ENCODE data around the gene TRIM14.
"Not testable (repeated sequence)": the region's sequence is repeated elsewhere in the genome, so short reads cannot be mapped to it uniquely, and the experiment has no call there.

Gene TRIM14

DNA sequence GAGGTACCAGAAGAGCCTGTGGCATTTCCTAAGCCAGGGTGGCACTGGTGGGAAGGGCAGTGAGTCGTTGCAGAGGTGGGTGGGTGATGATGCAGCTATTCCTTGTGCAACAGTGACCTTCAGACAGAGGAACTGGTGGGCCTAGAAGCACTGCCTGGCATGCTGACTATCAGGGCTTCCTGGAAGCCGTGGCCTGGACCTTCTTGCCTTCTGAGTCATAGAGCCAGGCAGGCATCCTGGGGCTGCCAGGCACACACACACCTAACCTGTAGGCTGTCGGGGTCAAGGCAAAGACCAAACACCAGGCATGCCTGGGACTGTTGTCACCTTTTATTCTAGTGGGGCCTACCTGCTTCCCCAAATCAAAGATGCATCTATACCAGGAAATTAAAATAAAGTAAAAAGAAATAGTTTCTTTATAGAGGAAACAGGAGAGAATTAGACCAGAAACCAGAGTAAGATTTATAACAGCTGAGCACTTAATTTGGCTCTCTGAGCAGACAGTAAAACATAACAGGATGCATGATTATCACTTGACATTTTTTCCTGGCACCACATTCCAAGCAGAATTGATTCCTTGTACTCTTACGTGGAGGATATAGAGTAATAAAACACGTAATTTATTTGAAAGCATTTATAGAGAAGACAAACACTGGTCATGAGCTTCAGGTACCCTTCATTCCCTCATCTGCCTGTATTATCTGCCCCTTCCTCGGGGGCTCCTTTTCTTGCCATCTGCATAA lies 37.4 kb downstream of the TRIM14 start:
- no peak for DNase-seq (ENCODE audit: low read depth)

DNA sequence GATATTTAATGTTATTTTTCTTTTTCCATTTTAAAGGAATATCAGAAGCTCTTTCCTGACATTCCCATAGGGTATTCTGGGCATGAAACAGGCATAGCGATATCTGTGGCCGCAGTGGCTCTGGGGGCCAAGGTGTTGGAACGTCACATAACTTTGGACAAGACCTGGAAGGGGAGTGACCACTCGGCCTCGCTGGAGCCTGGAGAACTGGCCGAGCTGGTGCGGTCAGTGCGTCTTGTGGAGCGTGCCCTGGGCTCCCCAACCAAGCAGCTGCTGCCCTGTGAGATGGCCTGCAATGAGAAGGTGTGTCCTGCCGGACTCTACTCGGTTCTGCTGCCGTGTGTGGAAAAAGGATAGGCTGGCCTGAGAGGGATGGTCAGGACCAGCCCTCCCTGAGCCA lies 38.2 kb downstream of the TRIM14 start:
- no peak for DNase-seq (ENCODE audit: low read depth)

DNA sequence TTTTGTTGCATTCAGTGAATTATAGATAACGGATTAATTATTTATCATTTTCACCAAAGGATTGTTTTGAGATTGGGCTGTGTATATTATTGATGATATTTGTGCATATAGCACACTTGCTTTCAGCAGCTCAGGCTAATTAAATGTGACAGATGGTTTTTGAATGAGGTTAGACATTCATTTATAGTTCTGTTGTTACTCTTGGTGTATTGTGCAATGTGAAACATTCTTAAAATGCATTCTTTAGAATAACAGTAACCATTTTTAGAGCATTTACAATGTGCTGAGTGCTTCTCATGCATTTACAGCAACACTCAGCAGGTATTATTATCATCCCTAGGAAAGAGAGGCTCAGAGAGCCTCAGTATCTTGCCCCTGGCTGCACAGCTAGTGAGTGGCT lies 38.7 kb downstream of the TRIM14 start:
- DNase-seq (ENCODE audit: low read depth) = no peak

DNA sequence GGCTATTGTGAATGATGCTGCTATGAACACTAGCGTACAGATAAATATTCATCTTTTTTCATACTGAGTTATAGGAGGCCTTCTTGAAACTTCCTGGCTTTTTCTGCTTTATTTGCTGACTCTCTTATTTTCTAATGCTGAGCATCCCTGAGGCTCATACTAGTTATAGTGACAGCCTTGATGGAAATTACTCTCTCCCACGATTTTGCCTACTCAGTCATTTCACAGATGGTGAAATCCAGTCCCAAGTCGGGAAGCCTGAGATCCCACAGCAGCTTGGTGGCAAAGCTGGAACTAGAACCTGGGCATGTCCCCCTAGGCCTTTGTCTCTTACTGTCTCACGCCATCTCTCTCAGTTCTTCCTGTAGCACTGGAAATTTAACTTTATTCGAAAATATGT lies 40.1 kb downstream of the TRIM14 start:
- DNase-seq (ENCODE audit: low read depth) = no peak

DNA sequence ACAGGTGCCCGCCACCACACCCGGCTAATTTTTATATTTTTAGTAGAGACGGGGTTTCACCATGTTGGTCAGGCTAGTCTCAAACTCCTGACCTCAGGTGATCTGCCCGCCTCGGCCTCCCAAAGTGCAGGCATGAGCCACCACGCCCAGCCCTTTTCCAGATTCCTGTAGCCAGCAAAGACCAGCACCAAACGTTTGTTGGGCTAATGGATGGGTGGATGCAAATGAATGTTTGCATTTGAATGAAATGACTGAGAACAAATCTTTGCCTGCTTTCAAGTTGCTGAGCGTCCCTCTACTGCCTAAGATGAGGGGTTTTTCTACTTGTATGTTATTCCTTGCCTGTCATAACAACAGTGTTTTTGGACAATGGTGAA lies 42.5 kb downstream of the TRIM14 start:
- DNase-seq (ENCODE audit: low read depth) = not testable (repeated sequence)

DNA sequence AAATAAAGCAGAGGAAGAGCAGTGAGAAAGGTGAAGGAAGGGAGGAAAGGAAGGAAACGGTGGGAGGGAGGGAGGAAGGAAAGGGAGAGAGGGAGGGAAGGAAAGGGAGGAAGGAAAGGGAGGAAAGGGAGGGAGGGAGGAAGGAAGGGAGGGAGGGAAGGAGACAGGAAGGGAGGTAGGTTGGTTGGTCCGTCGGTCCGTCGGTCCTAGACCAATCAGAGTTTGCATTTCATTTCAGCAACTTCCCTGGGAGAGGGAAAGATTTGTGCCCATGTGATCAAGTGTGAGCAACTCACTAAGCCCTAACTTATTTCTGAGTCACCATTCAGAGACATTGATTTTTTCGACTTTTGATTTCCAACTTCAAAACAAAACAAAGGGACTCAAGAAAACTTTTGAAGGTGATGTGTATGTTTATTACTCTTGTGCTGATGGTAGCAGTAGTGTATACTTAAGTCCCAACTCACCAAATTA lies 43.7 kb downstream of the TRIM14 start:
- peak; percentile 79 for DNase-seq (ENCODE audit: low read depth)

DNA sequence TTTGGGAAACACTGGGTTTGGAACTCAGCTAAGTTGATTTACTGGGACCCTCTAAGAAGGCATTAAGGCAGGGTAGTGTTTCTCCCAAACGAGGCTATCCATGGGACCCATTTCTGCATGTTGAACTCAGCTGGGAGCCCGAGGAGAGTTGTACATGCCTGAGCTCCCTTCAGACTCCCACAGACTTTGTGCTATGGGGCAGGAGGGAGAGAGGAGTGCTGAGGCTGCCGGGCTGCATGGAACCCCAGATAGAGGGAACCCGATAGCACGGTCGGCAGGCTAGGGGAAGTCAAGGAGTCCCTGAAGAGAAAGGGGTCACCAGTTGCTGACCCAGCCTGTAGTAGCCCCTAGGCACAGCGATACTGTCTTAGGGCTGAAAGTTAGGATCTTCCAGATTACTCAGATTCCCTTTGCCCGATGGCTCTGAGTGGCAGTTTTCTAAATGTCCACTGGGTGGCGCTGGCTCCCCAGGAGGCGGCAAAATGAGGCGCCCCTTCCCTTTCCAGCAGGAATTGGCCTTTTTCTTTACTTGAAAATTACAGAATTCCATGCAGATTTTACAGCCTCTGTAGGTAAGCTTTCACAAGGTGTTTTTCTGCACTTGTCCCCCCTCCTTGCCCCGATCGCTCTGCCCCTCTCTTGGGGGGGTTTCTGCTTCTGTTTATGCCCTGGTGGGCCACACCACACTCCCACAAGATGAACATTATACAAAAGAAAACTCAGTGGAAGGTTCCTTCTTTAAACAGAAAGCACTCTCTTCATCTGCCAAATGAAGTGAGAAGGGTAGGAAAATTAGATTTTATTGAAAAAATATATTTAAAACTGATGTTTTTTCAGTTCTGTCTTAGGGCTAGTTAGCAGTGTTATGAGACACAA lies 44.7 kb downstream of the TRIM14 start:
- peak; percentile 33 for DNase-seq (ENCODE audit: low read depth)

DNA sequence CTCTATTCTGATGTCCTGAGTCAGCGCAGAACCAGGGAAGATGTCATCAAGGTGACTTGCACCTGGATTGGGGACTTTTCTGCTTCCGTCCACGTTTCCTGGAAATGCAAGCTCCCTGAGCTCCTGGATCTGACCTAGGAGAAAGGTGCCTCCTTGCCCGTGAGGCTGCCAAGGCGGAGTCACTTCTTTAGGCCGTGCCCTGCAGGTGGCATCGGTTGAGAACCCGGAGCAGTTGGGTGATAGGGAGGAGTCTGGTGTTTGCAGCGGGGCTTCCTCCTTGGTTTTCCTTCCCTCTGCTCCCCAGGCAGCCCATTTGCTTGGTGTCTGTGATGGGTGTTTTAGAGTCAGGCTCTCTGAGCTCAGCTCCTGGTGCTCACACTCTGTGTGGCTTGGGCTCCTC lies 47.3 kb downstream of the TRIM14 start:
- DNase-seq (ENCODE audit: low read depth) = no peak

DNA sequence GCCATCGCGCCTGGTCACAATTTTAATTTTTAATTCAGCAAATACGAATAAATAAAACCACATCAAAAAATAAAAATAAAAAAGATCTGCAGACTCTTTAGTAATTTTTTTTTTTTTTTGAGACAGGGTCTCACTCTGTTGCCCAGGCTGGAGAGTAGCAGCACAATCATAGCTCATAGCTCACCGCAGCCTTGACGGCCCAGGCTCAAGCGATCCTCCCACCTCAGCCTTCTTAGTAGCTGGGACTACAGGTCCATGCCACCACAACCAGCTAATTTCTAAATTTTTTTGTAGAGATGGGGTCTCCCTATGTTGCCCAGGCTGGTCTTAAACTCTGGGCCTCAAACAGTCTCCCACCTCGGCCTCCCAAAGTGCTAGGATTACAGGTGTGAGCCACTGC lies 48.3 kb downstream of the TRIM14 start:
- no peak for DNase-seq (ENCODE audit: low read depth)

DNA sequence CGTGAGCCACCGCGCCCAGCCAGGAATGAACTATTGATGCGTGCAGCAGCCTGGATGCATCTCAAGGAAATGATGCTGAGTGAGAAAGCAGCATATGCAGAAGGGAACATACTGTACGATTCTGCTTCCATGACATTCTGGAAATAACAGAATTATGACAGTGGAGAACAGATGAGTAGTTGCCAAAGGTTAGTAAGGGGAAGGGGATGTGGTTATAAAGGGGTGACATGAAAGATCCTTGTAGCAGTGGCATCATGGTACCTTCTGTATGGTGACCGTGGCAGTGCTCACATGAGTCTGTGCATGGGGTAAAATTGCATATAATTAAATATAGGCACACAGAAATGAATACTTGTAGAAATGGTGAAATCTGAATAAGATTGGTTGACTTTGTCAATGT lies 49.5 kb downstream of the TRIM14 start:
- DNase-seq (ENCODE audit: low read depth) = no peak

DNA sequence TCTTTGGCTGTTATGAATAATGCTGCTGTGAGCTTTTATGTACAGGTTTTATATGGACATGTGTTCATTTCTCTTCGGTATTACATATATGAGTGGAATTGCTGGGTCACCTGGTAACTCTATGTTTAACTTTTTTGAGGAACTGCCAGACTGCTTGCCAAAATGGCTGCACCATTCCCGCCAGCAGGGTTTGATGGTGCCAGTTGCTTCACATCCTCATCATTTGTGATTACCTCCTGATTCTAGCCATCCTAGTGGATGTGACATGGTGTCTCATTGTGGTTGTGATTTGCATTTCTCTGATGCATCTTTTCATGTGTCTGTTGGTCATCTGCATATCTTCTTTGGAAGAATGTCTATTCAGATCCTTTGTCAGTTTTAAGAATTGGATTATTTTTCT lies 51.8 kb downstream of the TRIM14 start:
- no peak for DNase-seq (ENCODE audit: low read depth)

DNA sequence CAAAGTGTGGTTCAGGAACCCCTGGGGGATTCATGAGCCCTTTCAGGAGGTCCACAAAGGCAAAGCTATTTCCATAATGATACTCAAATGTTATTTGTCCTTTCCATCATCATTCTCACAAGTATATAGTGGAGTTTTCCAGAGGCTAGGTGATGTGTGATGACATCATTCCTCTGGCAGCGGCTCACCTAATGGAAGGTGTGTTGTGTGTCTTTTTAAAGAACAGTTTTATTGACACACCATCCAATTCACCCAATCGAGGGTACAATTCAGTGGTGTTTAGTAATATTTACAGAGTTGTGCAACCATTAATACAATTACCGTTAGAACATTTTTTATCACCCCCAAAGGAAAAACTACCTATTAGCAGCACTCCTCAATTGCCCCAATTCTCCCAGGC lies 52.8 kb downstream of the TRIM14 start:
- no peak for DNase-seq (ENCODE audit: low read depth)

DNA sequence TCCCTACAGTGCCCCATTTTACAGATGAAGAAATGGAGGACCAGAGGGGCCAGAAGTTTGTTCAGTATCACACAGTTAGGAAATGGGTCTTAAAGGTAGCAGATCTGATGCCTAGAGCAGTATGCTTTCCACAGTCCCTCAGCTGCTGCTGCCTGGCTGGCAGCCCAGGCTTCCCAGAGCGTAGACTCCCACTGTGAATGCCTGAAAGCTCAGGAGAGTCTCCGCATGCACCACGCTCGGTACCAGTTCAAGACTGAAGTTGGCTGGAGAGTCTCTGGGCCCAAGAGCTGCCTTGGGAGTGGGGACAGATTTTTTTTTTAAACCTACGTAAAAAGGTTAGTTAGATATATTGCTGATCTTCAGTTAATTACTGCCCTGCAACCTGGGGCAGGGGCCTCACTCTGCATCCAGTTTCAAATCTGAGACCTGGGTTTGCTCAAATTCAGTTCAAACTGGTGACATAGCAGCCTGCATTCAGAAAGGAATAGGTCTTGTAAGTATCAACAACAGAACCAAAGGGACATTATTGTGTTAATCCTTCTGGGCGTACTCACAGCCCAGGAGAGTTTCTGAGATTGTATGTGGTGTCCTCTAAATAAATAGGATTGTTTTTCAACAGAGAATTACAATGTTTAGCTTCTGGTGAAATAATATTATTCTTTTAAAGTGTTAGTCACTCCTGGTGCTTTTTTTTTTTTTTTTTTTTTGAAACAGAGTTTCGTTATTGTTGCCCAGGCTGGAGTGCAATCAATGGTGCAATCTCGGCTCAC lies 54.2 kb downstream of the TRIM14 start:
- DNase-seq (ENCODE audit: low read depth) = no peak

DNA sequence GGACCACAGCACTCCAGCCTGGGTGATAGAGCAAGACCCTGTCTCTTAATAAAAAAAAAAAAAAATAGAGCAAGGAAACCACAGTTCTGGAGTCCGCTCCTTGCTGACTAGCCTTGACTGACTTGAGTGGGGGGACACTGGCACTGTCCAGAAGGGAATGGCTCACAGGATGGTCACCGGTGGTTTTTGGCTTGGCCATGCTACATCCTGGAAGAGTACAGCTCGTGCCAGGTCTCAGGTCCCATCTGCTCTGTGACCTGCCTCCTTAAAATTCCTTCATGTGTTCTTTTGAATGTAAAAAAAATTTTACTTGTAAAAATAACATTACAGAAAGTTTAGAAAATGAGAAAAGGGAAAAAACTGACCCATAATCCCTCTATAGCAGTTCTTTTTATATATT lies 56.9 kb downstream of the TRIM14 start:
- no peak for DNase-seq (ENCODE audit: low read depth)

DNA sequence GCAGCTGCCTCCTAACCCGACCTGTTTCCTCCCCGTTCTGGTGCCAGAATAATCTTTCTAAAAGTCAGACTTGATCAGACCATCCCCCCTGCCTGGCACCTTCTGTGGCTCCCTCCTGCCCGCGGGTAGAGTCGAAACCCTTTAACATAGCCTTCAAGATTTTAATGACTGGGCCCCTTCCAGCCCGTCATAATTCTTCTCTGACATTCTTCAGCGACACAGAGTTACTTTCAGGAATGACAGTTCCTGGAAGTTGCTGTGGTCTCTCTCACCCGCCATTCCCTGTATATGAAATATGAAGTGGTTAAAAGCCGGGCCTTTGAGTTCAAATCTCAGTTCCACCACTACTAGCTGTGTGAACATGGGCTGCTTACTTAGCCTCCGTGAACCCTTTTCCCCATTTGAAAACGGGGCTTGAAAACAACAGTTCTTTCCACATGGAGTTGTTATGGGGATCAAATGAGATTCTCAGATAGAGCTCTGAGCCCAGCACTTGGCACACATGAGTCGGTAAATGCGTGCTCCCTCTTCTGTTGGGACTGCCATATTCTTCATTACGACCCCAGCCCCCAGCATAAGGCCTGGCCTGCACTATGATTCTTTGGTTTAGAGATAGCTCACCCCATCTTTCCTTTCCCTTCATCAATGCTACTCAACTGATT lies 61.8 kb downstream of the TRIM14 start:
- no peak for DNase-seq (ENCODE audit: low read depth)

DNA sequence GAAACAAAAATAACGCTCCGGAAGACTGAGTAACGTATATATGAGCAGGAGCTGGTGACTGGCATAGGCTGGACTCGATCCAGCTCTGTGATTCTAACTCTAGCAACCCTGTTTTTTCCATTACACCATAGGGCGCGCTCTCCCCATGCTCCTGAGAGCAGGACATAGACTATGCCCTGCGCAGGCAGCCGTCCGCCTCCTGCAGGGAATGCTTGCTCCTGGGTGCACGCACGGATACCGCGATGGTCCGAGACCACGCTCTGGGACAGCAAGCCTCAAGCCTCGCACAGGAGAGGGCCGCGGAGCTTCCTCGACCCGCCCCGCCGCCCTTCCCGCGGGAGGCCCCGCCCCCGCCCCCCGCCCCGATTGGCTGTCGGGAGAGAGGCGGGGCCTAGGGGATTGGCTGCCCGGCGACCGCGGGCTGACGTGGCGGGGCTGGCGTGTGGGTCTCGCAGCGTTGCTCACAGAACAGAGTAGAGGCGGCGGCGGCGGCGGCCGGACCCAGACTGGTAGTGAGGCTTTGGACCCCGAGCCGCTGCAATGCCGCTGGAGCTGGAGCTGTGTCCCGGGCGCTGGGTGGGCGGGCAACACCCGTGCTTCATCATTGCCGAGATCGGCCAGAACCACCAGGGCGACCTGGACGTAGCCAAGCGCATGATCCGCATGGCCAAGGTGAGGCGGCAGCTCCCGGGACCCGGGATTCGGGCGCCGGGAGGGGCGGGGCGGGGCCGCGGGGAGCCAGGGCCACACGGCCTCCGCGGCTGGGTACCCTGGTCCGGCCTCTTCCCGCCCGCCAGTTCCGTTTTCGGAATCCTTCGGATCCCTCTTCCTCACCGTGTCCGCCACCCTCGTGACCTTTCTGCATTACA lies 62.5 kb downstream of the TRIM14 start, which contains the start of gene NANS:
Gene NANS, plus strand, starts transcription at position 464 of the 869 bp plus-strand sequence. Its CDS starts 77 bp downstream, at position 541.
- DNase-seq (ENCODE audit: low read depth) = peak; percentile 85

DNA sequence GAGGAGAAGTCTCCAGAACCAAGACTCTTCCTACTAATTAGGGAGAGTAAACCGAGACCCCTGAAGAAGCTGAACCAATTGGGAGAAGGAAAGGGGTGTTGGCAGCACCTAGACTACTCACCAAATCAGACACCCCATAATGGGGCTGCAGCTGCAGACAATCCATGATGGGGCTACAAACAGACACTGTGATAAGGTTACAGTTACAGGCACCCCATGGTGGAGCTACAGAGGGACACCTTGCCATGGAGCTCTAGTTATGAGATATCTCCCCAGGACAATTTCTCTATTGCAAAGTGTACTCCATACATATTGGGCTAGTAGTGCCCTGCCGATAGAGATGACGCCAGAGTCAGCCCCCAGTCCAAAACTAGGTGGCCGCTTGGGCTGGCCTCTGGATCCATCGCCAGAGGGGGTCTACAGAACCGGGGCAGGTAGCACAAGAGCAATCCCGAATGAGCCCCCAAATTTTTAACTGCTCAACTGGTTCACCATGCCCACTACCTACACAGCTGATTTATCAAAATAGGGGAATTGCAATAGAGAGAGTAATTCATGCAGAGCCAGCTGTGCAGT lies 64.6 kb downstream of the TRIM14 start:
- no peak for DNase-seq (ENCODE audit: low read depth)

DNA sequence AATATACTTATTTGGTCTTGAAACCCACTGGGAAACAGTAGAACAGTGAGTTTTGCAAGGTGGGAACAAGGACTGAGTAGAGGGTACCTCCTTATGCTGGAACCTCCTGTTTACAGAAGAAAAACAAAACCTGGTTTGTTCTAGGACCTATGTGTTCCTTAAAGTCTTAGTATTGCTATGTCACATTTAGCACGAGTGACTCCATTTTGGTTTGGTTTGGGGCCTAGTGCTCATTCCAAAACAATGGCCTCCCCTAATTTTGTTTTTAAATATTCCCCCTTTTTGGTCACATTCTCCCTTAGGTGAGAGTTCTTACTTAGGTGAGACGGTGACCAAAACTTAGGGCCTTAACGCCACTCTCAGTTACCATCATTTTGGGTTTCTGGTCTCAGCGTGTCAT lies 68.7 kb downstream of the TRIM14 start:
- DNase-seq (ENCODE audit: low read depth) = no peak

DNA sequence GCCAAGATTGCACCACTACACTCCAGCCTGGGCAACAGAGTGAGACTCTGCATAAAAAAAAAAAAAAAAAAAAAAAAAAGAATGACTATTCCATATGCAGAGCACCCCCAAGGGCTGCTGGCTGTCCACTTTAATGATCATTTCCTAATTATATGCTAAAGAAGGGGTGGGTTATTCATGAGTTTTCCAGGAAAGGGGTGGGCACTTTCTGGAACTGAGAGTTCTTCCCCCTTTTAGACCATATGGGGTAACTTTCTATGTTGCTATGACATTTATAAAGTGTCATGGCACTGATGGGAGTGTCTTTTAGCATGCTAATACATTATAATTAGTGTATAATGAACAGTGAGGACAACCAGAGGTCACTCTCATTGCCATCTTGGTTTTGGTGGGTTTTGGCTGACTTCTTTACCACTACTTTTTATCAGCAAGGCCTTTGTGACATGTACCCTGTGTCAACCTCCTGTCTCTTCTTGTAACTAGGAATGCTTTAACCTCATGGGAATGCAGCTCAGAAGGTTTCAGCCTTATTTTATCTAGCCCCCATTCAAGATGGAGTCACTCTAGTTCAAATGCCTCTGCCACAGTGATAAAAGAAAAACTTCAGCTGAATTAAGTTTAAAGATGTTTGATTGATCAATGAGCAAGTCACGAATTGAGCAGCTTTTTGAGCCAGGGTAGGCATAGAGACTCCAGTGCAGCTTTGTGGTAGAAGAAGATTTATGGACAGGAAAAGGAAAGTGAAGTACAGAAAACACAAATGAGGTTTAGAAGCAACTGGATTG lies 69.5 kb downstream of the TRIM14 start:
- DNase-seq (ENCODE audit: low read depth) = no peak

DNA sequence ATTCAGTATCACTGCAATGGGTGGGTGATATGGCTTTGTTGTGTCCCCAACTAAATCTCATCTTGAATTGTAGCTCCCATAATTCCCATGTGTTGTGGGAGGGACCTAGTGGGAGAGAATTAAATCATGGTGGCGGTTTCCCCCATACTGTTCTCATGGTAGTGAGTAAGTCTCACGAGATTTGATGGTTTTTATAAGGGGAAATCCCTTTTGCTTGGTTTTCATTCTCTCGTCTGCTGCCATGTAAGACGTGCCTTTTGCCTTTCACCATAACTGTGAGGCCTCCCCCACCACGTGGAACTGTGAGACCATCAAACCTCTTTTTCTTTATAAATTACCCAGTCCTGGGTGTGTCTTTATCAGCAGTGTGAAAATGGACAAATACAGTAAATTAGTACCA lies 72.0 kb downstream of the TRIM14 start:
- no peak for DNase-seq (ENCODE audit: low read depth)
